Mesenchymal stem cell (in vitro differentiated cells and primary cell): ENCODE results near the gene RGS11.

Experiments
- DNase-seq: peaks from one replicate; pipeline ENCODE4 v3.0.0-alpha.2; 2013
- H2AFZ ChIP-seq: one replicate; pipeline ENCODE4 v1.6.1; 2013; ENCODE audit warnings: low read depth, mild to moderate bottlenecking, control low read depth, inconsistent platforms, low read length, moderate library complexity
- H2AK5ac ChIP-seq: 2 replicates; pipeline ENCODE4 v1.6.1; 2013; ENCODE audit warnings: low read length, moderate library complexity, mild to moderate bottlenecking, inconsistent platforms; ENCODE audit not compliant: severe bottlenecking
- H2BK120ac ChIP-seq: one replicate; pipeline ENCODE4 v1.6.1; 2013; ENCODE audit warnings: low read depth, mild to moderate bottlenecking, inconsistent platforms, low read length, moderate library complexity
- H2BK12ac ChIP-seq, 2 experiments: one replicate each; pipeline ENCODE4 v1.6.1; 2013; ENCODE audit warnings: inconsistent platforms in 2 of 2, low read length in 2 of 2, mild to moderate bottlenecking in 2 of 2, moderate library complexity in 2 of 2, control low read depth in 1 of 2
- H2BK15ac ChIP-seq: one replicate; pipeline ENCODE4 v1.6.1; 2013; ENCODE audit warnings: mild to moderate bottlenecking, low read depth, inconsistent platforms; ENCODE audit not compliant: poor library complexity, severe bottlenecking
- H2BK5ac ChIP-seq: 2 replicates; pipeline ENCODE4 v1.6.1; 2013; ENCODE audit warnings: low read depth, mild to moderate bottlenecking, low read length, control low read depth, inconsistent platforms; ENCODE audit not compliant: poor library complexity, severe bottlenecking
- H3K14ac ChIP-seq, 2 experiments: one replicate each; pipeline ENCODE4 v1.6.1; 2013; ENCODE audit warnings: inconsistent platforms in 2 of 2, low read length in 2 of 2, control low read depth in 1 of 2, mild to moderate bottlenecking in 1 of 2, moderate library complexity in 1 of 2
- H3K18ac ChIP-seq, 2 experiments: one replicate each; pipeline ENCODE4 v1.6.1; 2013; ENCODE audit warnings: inconsistent platforms in 2 of 2, low read length in 2 of 2, control low read depth in 1 of 2, low read depth in 1 of 2, mild to moderate bottlenecking in 1 of 2
- H3K23ac ChIP-seq, 2 experiments: one replicate each; pipeline ENCODE4 v1.6.1; 2013; ENCODE audit warnings: inconsistent platforms in 2 of 2, low read length in 2 of 2, mild to moderate bottlenecking in 2 of 2, moderate library complexity in 2 of 2, control low read depth in 1 of 2
- H3K27ac ChIP-seq: 2 replicates; pipeline ENCODE4 v1.5.1; 2013; ENCODE audit warnings: mild to moderate bottlenecking, moderate library complexity, low read length, control low read depth, inconsistent platforms; ENCODE audit not compliant: poor library complexity, severe bottlenecking
- H3K27me3 ChIP-seq, 2 experiments: 2 replicates each; pipeline versions ENCODE4 v1.6.1 to v1.7.0; 2013; ENCODE audit warnings: low read length in 2 of 2, mild to moderate bottlenecking in 2 of 2, moderate library complexity in 2 of 2, control low read depth in 1 of 2, inconsistent platforms in 1 of 2; ENCODE audit not compliant: control insufficient read depth in 1 of 2, insufficient read depth in 1 of 2
- H3K36me3 ChIP-seq, 2 experiments: 2 replicates each; pipeline versions ENCODE4 v1.6.1 to v1.7.0; 2013; ENCODE audit warnings: low read length in 2 of 2, control low read depth in 1 of 2, inconsistent platforms in 1 of 2, low read depth in 1 of 2, mild to moderate bottlenecking in 1 of 2; ENCODE audit not compliant: insufficient read depth in 2 of 2, control insufficient read depth in 1 of 2
- H3K4ac ChIP-seq, 2 experiments: one replicate each; pipeline ENCODE4 v1.6.1; 2013; ENCODE audit warnings: inconsistent platforms in 2 of 2, low read length in 2 of 2, mild to moderate bottlenecking in 2 of 2, moderate library complexity in 2 of 2, control low read depth in 1 of 2, low read depth in 1 of 2
- H3K4me1 ChIP-seq: 2 replicates; pipeline ENCODE4 v1.6.1; 2013; ENCODE audit warnings: low read depth, low read length, control low read depth; ENCODE audit not compliant: control insufficient read depth, insufficient read depth
- H3K4me2 ChIP-seq: 2 replicates; pipeline ENCODE4 v1.6.1; 2013; ENCODE audit warnings: low read length, mild to moderate bottlenecking, inconsistent platforms; ENCODE audit not compliant: poor library complexity, severe bottlenecking
- H3K4me3 ChIP-seq, 2 experiments: 2 replicates each; pipeline versions ENCODE4 v1.5.1 to v1.7.0; 2013; ENCODE audit warnings: low read length in 2 of 2, mild to moderate bottlenecking in 2 of 2, control low read depth in 1 of 2, low read depth in 1 of 2; ENCODE audit not compliant: insufficient read depth in 1 of 2
- H3K79me1 ChIP-seq: replicated peaks from 2 replicates; pipeline ENCODE4 v1.6.1; 2013; ENCODE audit warnings: mild to moderate bottlenecking, control low read depth, low read length, inconsistent platforms; ENCODE audit not compliant: poor library complexity, severe bottlenecking
- H3K9ac ChIP-seq: 2 replicates; pipeline ENCODE4 v1.7.0; 2013; ENCODE audit warnings: mild to moderate bottlenecking, low read length, moderate library complexity
- H3K9me3 ChIP-seq: 2 replicates; pipeline ENCODE4 v1.7.0; 2013; ENCODE audit warnings: mild to moderate bottlenecking, low read length; ENCODE audit not compliant: control insufficient read depth
- H4K8ac ChIP-seq: one replicate; pipeline ENCODE4 v1.6.1; 2013; ENCODE audit warnings: inconsistent platforms, mild to moderate bottlenecking, low read length, moderate library complexity
- H4K91ac ChIP-seq: one replicate; pipeline ENCODE4 v1.6.1; 2013; ENCODE audit warnings: mild to moderate bottlenecking, low read length, inconsistent platforms
- WGBS: methylation state at CpG from one replicate; pipeline ENCODE4 v1.1.7; 2013; ENCODE audit warnings: mixed read lengths; 5-methylcytosine and 5-hydroxymethylcytosine counted together

Gene RGS11

DNA sequence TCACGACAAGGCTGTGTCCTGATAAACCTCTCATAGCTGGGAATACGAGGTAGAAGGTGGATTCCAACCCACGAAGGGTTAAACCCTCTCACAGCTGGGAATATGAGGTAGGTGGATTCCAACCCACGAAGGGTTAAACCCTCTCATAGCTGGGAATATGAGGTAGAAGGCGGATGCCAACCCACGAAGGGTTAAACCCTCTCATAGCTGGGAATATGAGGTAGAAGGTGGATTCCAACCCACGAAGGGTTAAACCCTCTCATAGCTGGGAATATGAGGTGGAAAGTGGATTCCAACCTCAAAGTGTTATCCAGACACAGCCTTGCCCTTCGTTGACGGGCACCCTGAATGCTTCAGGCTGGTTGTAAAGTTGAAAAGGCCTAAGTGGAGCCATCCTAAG, 45.8 kb upstream of the RGS11 start:
- no peak overlapping the region for H4K91ac ChIP-seq
- no peak overlapping the region for H2AFZ ChIP-seq
- no peak overlapping the region for H2BK120ac ChIP-seq
- WGBS = 84% methylated on average over 9 of the region's 9 CpGs
- no peak overlapping the region for H2BK12ac ChIP-seq
- no peak overlapping the region for H2AK5ac ChIP-seq
- no peak overlapping the region for H3K27ac ChIP-seq
- no peak overlapping the region for H4K8ac ChIP-seq
- H3K4ac ChIP-seq = no peak overlapping the region
- H3K36me3 ChIP-seq = peaks cover 15 to 47% of the 10 kb centered on the region in 2 experiments
- no peak overlapping the region for H3K14ac ChIP-seq
- peaks cover 26% of the 10 kb centered on the region for H3K4me1 ChIP-seq
- no peak overlapping the region for H3K4me2 ChIP-seq
- DNase-seq = no peak
- H3K9ac ChIP-seq = no peak overlapping the region
- no peak overlapping the region for H3K23ac ChIP-seq
- no peak overlapping the region for H3K4me3 ChIP-seq
- no peak overlapping the region for H3K18ac ChIP-seq
- no peak overlapping the region for H2BK5ac ChIP-seq
- H3K9me3 ChIP-seq = no peaks in the 10 kb centered on the region
- H3K79me1 ChIP-seq = peaks cover 46% of the 10 kb centered on the region
- H2BK15ac ChIP-seq = no peak overlapping the region
- no peaks in the 10 kb centered on the region for H3K27me3 ChIP-seq

DNA sequence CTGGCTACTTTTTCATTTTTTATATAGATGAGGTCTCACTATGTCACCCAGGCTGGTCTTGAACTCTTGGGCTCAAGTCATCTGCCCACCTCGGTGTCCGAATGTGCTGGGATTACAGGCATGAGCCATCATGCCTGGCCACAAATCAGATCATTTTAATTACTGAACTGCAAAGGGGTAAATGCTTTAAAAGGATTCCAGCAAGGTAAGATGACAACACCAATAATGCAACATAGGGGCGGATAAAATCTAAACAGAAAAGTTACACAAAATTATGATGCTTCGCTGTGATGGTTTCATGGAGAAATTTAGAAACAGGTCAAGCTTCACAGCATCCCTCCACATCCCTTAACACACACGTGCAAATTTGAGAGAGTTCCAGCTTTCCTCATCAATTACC, 44.5 kb upstream of the RGS11 start:
- H3K4me2 ChIP-seq = no peak overlapping the region
- 99% methylated on average over 5 of the region's 5 CpGs for WGBS
- H3K9me3 ChIP-seq = no peaks in the 10 kb centered on the region
- no peak overlapping the region for H3K4ac ChIP-seq
- no peak overlapping the region for H2BK120ac ChIP-seq
- no peak overlapping the region for H4K91ac ChIP-seq
- no peak for DNase-seq
- no peak overlapping the region for H2BK5ac ChIP-seq
- no peak overlapping the region for H4K8ac ChIP-seq
- H3K23ac ChIP-seq = no peak overlapping the region
- no peak overlapping the region for H3K27ac ChIP-seq
- H3K9ac ChIP-seq = no peak overlapping the region
- H3K18ac ChIP-seq = no peak overlapping the region
- H3K79me1 ChIP-seq = peaks cover 46% of the 10 kb centered on the region
- no peak overlapping the region for H2AFZ ChIP-seq
- H3K27me3 ChIP-seq = no peaks in the 10 kb centered on the region
- H2BK15ac ChIP-seq = no peak overlapping the region
- H3K4me3 ChIP-seq = no peak overlapping the region
- no peak overlapping the region for H2BK12ac ChIP-seq
- no peak overlapping the region for H2AK5ac ChIP-seq
- no peak overlapping the region for H3K14ac ChIP-seq
- peaks cover 15 to 41% of the 10 kb centered on the region in 2 experiments for H3K36me3 ChIP-seq
- H3K4me1 ChIP-seq = peaks cover 21% of the 10 kb centered on the region

DNA sequence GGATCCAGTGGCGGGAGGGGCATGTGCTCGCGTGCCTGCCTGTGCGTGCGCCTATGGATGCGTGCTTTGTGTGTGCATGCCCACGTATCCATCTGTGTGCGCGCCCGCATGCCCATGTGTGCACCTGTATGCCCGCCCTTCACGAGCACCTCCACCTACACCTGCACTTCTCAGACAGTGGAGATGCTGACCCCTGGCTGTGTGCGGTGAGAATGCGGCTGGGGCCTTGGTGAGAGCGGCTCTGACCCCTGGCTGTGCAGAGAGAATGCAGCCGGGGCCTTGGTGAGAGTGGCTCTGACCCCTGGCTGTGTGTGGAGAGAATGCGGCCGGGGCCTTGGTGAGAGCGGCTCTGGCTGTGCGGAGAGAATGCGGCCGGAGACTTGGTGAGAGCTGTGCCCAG, 42.9 kb upstream of the RGS11 start:
- H2BK120ac ChIP-seq = no peak overlapping the region
- H3K4me3 ChIP-seq = peak overlapping the region in 1 of 2 experiments; percentile 18
- H3K4me1 ChIP-seq = peaks cover 8% of the 10 kb centered on the region
- H3K27me3 ChIP-seq = no peaks in the 10 kb centered on the region
- peaks cover 24 to 47% of the 10 kb centered on the region in 2 experiments for H3K36me3 ChIP-seq
- H3K23ac ChIP-seq = no peak overlapping the region
- no peak overlapping the region for H3K9ac ChIP-seq
- peaks cover 42% of the 10 kb centered on the region for H3K79me1 ChIP-seq
- H2BK5ac ChIP-seq = no peak overlapping the region
- H3K4ac ChIP-seq = no peak overlapping the region
- no peak overlapping the region for H3K18ac ChIP-seq
- H3K14ac ChIP-seq = no peak overlapping the region
- WGBS = 86% methylated on average over 22 of the region's 22 CpGs
- H3K4me2 ChIP-seq = no peak overlapping the region
- no peak overlapping the region for H4K8ac ChIP-seq
- H2AFZ ChIP-seq = no peak overlapping the region
- DNase-seq = no peak
- H3K27ac ChIP-seq = no peak overlapping the region
- H2AK5ac ChIP-seq = no peak overlapping the region
- H2BK12ac ChIP-seq = no peak overlapping the region
- H4K91ac ChIP-seq = no peak overlapping the region
- H2BK15ac ChIP-seq = no peak overlapping the region
- no peaks in the 10 kb centered on the region for H3K9me3 ChIP-seq

GRCh38 chr16:317583-317982, 41.8 kb upstream of the RGS11 start:
- Histone ChIP-seq H3K4me2 (no peak overlapping the region), H3K23ac (no peak overlapping the region), H2BK12ac (no peak overlapping the region), H2BK5ac (no peak overlapping the region), H3K4ac (no peak overlapping the region), H2AK5ac (no peak overlapping the region), H3K9me3 (no peaks in the 10 kb centered on the region), H3K18ac (no peak overlapping the region), H3K79me1 (peaks cover 41% of the 10 kb centered on the region), H3K9ac (no peak overlapping the region), H3K4me1 (peaks cover 8% of the 10 kb centered on the region), H3K27ac (no peak overlapping the region), H3K14ac (no peak overlapping the region), H2BK15ac (no peak overlapping the region), H3K4me3 (no peak overlapping the region), H3K27me3 (no peaks in the 10 kb centered on the region), H3K36me3 (peaks cover 34 to 55% of the 10 kb centered on the region in 2 experiments), H2AFZ (no peak overlapping the region), H4K91ac (no peak overlapping the region), H4K8ac (no peak overlapping the region), H2BK120ac (no peak overlapping the region)
- 94% methylated on average over 5 of the region's 5 CpGs for WGBS
- DNase-seq = no peak
